ENCODE data around the gene POMC. TPM values are rescaled to one million over a fixed set of nuclear protein-coding genes. Genes with fewer than 3 reads are reported as not detected.
"Not testable (repeated sequence)": the region's sequence is repeated elsewhere in the genome, so short reads cannot be mapped to it uniquely, and the experiment has no call there.

POMC gene
- total RNA-seq, 3 donors from 2014 or later (not counting 1 experiment from before 2014, with no cell fraction given) = 4.9 to 6.6 (median 6.0) TPM

- peaks cover 23% of the 10 kb centered on the region for H3K4me1 ChIP-seq (ENCODE audit: control insufficient read depth, insufficient read depth, low read length)
- Mint-ChIP-seq H3K9me3 (no peaks in the 10 kb centered on the region), H3K27ac (peak overlapping the region; percentile 81 to 85), H3K27me3 (ENCODE audit: low read depth in 2 of 2) (peaks cover 7 to 13% of the 10 kb centered on the region in 2 donors), H3K4me1 (peaks cover 5 to 9% of the 10 kb centered on the region in 2 donors), H3K4me3 (peak overlapping the region; percentile 45), H3K36me3 (no peaks in the 10 kb centered on the region)
- TF ChIP-seq CTCF (IDR thresholded peaks at IDR 0.05) = no peak
- DNase-seq (no peak), ATAC-seq (no peak)
- H3K4me3 ChIP-seq (ENCODE audit: low read length) = no peak overlapping the region
- H3K27ac ChIP-seq (ENCODE audit: low read length) = no peak overlapping the region
- no peaks in the 10 kb centered on the region for H3K9me3 ChIP-seq (ENCODE audit: control insufficient read depth, insufficient read depth, low read length)
- no peaks in the 10 kb centered on the region for H3K36me3 ChIP-seq (ENCODE audit: control insufficient read depth, insufficient read depth, low read length)
- intact Hi-C loops (cut with micrococcal nuclease) = no loop called here
- WGBS (ENCODE audit: insufficient coverage) = 88% methylated on average over 6 of the region's 8 CpGs
- H3K27me3 ChIP-seq (ENCODE audit: control insufficient read depth, insufficient read depth, low read length) = no peaks in the 10 kb centered on the region
These were observed 8.4 kb downstream of the POMC start for GRCh38 chr2:25159949-25160348.

- no peak overlapping the region for H3K27ac Mint-ChIP-seq
- Histone ChIP-seq H3K4me3 (ENCODE audit: low read length) (no peak overlapping the region), H3K27me3 (ENCODE audit: control insufficient read depth, insufficient read depth, low read length) (no peaks in the 10 kb centered on the region), H3K27ac (ENCODE audit: low read length) (no peak overlapping the region), H3K9me3 (ENCODE audit: control insufficient read depth, insufficient read depth, low read length) (no peaks in the 10 kb centered on the region), H3K4me1 (ENCODE audit: control insufficient read depth, insufficient read depth, low read length) (peaks cover 23% of the 10 kb centered on the region), H3K36me3 (ENCODE audit: control insufficient read depth, insufficient read depth, low read length) (no peaks in the 10 kb centered on the region)
- DNase-seq (no peak), ATAC-seq (no peak)
- intact Hi-C loops (cut with micrococcal nuclease) = no loop called here
- H3K9me3 Mint-ChIP-seq = no peaks in the 10 kb centered on the region
- peaks cover 5 to 9% of the 10 kb centered on the region in 2 donors for H3K4me1 Mint-ChIP-seq
- TF ChIP-seq CTCF (IDR thresholded peaks at IDR 0.05) = no peak
- H3K4me3 Mint-ChIP-seq = no peak overlapping the region
- 94% methylated on average over 11 of the region's 11 CpGs for WGBS (ENCODE audit: insufficient coverage)
- peaks cover 0 to 15% of the 10 kb centered on the region in 2 donors for H3K27me3 Mint-ChIP-seq (ENCODE audit: low read depth in 2 of 2)
- no peaks in the 10 kb centered on the region for H3K36me3 Mint-ChIP-seq
These were observed 10.1 kb downstream of the POMC start for GRCh38 chr2:25158096-25158852.

GRCh38 chr2:25155401-25155800 lies 13.0 kb downstream of the POMC start:
- H3K4me1 Mint-ChIP-seq = peaks cover 0 to 9% of the 10 kb centered on the region in 2 donors
- ATAC-seq (no peak), DNase-seq (no peak)
- intact Hi-C loops (cut with micrococcal nuclease) = no loop called here
- Histone ChIP-seq H3K27me3 (ENCODE audit: control insufficient read depth, insufficient read depth, low read length) (no peaks in the 10 kb centered on the region), H3K4me1 (ENCODE audit: control insufficient read depth, insufficient read depth, low read length) (peaks cover 8% of the 10 kb centered on the region), H3K4me3 (ENCODE audit: low read length) (no peak overlapping the region), H3K9me3 (ENCODE audit: control insufficient read depth, insufficient read depth, low read length) (no peaks in the 10 kb centered on the region), H3K27ac (ENCODE audit: low read length) (no peak overlapping the region), H3K36me3 (ENCODE audit: control insufficient read depth, insufficient read depth, low read length) (no peaks in the 10 kb centered on the region)
- no peak overlapping the region for H3K27ac Mint-ChIP-seq
- H3K36me3 Mint-ChIP-seq = no peaks in the 10 kb centered on the region
- WGBS (ENCODE audit: insufficient coverage) = 81% methylated on average over 10 of the region's 10 CpGs
- no peak overlapping the region for H3K4me3 Mint-ChIP-seq
- peaks cover 0 to 8% of the 10 kb centered on the region in 2 donors for H3K27me3 Mint-ChIP-seq (ENCODE audit: low read depth in 2 of 2)
- TF ChIP-seq CTCF (IDR thresholded peaks at IDR 0.05) = no peak
- no peaks in the 10 kb centered on the region for H3K9me3 Mint-ChIP-seq

- no peaks in the 10 kb centered on the region for H3K27me3 ChIP-seq (ENCODE audit: control insufficient read depth, insufficient read depth, low read length)
- H3K4me1 ChIP-seq (ENCODE audit: control insufficient read depth, insufficient read depth, low read length) = no peaks in the 10 kb centered on the region
- H3K36me3 ChIP-seq (ENCODE audit: control insufficient read depth, insufficient read depth, low read length) = no peaks in the 10 kb centered on the region
- WGBS (ENCODE audit: insufficient coverage) = 93% methylated on average over 12 of the region's 12 CpGs
- ATAC-seq = no peak
- H3K9me3 ChIP-seq (ENCODE audit: control insufficient read depth, insufficient read depth, low read length) = no peaks in the 10 kb centered on the region
- no peak overlapping the region for H3K4me3 Mint-ChIP-seq
- H3K36me3 Mint-ChIP-seq = no peaks in the 10 kb centered on the region
- peaks cover 0 to 4% of the 10 kb centered on the region in 2 donors for H3K4me1 Mint-ChIP-seq
- no peak overlapping the region for H3K27ac ChIP-seq (ENCODE audit: low read length)
- H3K9me3 Mint-ChIP-seq = no peaks in the 10 kb centered on the region
- H3K4me3 ChIP-seq (ENCODE audit: low read length) = no peak overlapping the region
- no peak for TF ChIP-seq CTCF (IDR thresholded peaks at IDR 0.05)
- DNase-seq = no peak
- H3K27ac Mint-ChIP-seq = no peak overlapping the region
- intact Hi-C loops (cut with micrococcal nuclease) = no loop called here
- H3K27me3 Mint-ChIP-seq (ENCODE audit: low read depth in 2 of 2) = peaks cover 7 to 9% of the 10 kb centered on the region in 2 donors
These were observed 16.7 kb downstream of the POMC start for GRCh38 chr2:25151718-25152117.

- DNase-seq; ATAC-seq; H3K27ac Mint-ChIP-seq; H3K9me3 Mint-ChIP-seq; H3K4me3 Mint-ChIP-seq; intact Hi-C loops (cut with micrococcal nuclease); H3K36me3 ChIP-seq (ENCODE audit: control insufficient read depth, insufficient read depth, low read length); H3K4me1 ChIP-seq (ENCODE audit: control insufficient read depth, insufficient read depth, low read length); H3K4me1 Mint-ChIP-seq; H3K27ac ChIP-seq (ENCODE audit: low read length); H3K4me3 ChIP-seq (ENCODE audit: low read length); H3K9me3 ChIP-seq (ENCODE audit: control insufficient read depth, insufficient read depth, low read length); H3K27me3 ChIP-seq (ENCODE audit: control insufficient read depth, insufficient read depth, low read length); H3K36me3 Mint-ChIP-seq: not testable (repeated sequence)
- WGBS (ENCODE audit: insufficient coverage) = 31% methylated on average over 5 of the region's 5 CpGs
- H3K27me3 Mint-ChIP-seq (ENCODE audit: low read depth in 2 of 2) = peaks cover 10% of the 10 kb centered on the region in 2 donors
These were observed 17.4 kb downstream of the POMC start for GRCh38 chr2:25150993-25151392.
